CD14-positive monocyte (primary cell): ENCODE data around the gene TEX19. TPM values are rescaled to one million over a fixed set of nuclear protein-coding genes. Genes with fewer than 3 reads are reported as not detected.

Source experiments
- DNase-seq, 3 donors: peaks; one replicate each; pipeline ENCODE4 v3.0.0-alpha.2; 2011 to 2022
- H2AFZ ChIP-seq: 2 replicates; pipeline ENCODE4 v1.6.0; 2012; ENCODE audit warnings: mild to moderate bottlenecking, low read depth, low read length, inconsistent platforms; ENCODE audit not compliant: insufficient read depth, poor library complexity, severe bottlenecking
- H3K27ac ChIP-seq, 2 donors: 1 replicate in 1 of 2; 2 replicates in 1 of 2; pipeline ENCODE4 v1.5.1; 2012 to 2013; ENCODE audit warnings: low read length in 2 of 2, control low read depth in 1 of 2, inconsistent platforms in 1 of 2, low read depth in 1 of 2, mild to moderate bottlenecking in 1 of 2
- H3K27me3 ChIP-seq, 2 donors: one replicate each; pipeline versions ENCODE4 v1.6.0 to v1.6.1; 2011 to 2013; ENCODE audit warnings: low read length in 2 of 2; ENCODE audit not compliant: control insufficient read depth in 2 of 2, insufficient read depth in 2 of 2
- H3K36me3 ChIP-seq, 2 donors: replicated peaks in 1 of 2; 1 replicate in 1 of 2; 2 replicates in 1 of 2; pipeline versions ENCODE4 v1.5.1 to v1.6.1; 2012 to 2013; ENCODE audit warnings: low read length in 2 of 2, control low read depth in 1 of 2, inconsistent platforms in 1 of 2, mild to moderate bottlenecking in 1 of 2; ENCODE audit not compliant: insufficient read depth in 2 of 2, control insufficient read depth in 1 of 2
- H3K4me1 ChIP-seq, 2 donors: 1 replicate in 1 of 2; 2 replicates in 1 of 2; pipeline versions ENCODE4 v1.5.1 to v1.6.1; 2012 to 2013; ENCODE audit warnings: low read length in 2 of 2, control low read depth in 1 of 2, inconsistent platforms in 1 of 2, mild to moderate bottlenecking in 1 of 2, moderate library complexity in 1 of 2; ENCODE audit not compliant: insufficient read depth in 2 of 2, control insufficient read depth in 1 of 2
- H3K4me2 ChIP-seq: replicated peaks from 2 replicates; pipeline ENCODE3; 2012; ENCODE audit warnings: low read length, moderate library complexity, mild to moderate bottlenecking; ENCODE audit not compliant: poor library complexity, severe bottlenecking; ENCODE audit errors: extremely low read depth
- H3K4me3 ChIP-seq, 3 experiments: fragments of 200-600 bp in 1 of 3; sonication (generic) in 1 of 3; replicated peaks in 1 of 3; 1 replicate in 2 of 3; 2 replicates in 1 of 3; pipeline ENCODE4 v1.5.1; 2011 to 2013; ENCODE audit warnings: low read length in 3 of 3, mild to moderate bottlenecking in 3 of 3, control low read depth in 2 of 3, low read depth in 2 of 3, inconsistent platforms in 1 of 3, moderate library complexity in 1 of 3
- H3K79me2 ChIP-seq: 2 replicates; pipeline ENCODE4 v1.6.0; 2012; ENCODE audit warnings: mild to moderate bottlenecking, control low read depth, inconsistent platforms, low read length, moderate library complexity; ENCODE audit not compliant: insufficient read depth
- H3K9ac ChIP-seq: 2 replicates; pipeline ENCODE4 v1.6.0; 2017; ENCODE audit warnings: low read length, mild to moderate bottlenecking; ENCODE audit not compliant: insufficient read depth, poor library complexity, severe bottlenecking
- H3K9me3 ChIP-seq, 2 donors: replicated peaks in 1 of 2; 1 replicate in 1 of 2; 2 replicates in 1 of 2; pipeline versions ENCODE4 v1.5.1 to v1.6.1; 2012 to 2013; ENCODE audit warnings: low read length in 2 of 2, control low read depth in 1 of 2; ENCODE audit not compliant: control insufficient read depth in 1 of 2, insufficient read depth in 1 of 2
- H4K20me1 ChIP-seq: 2 replicates; pipeline ENCODE4 v1.6.0; 2012; ENCODE audit warnings: mild to moderate bottlenecking, low read length, control low read depth, moderate library complexity; ENCODE audit not compliant: insufficient read depth
- H3K27ac Mint-ChIP-seq, 7 donors: one replicate each; pipeline ENCODE4 v1.8.0; 2020; ENCODE audit warnings: mild to moderate bottlenecking in 7 of 7, mixed read lengths in 7 of 7, moderate library complexity in 6 of 7, inconsistent platforms in 2 of 7
- H3K27me3 Mint-ChIP-seq, 3 donors: one replicate each; pipeline ENCODE4 v1.8.0; 2021 to 2022; ENCODE audit warnings: low read depth in 3 of 3, mild to moderate bottlenecking in 3 of 3, mixed read lengths in 3 of 3, moderate library complexity in 3 of 3, inconsistent platforms in 1 of 3
- H3K36me3 Mint-ChIP-seq, 2 donors: one replicate each; pipeline ENCODE4 v1.8.0; 2020; ENCODE audit warnings: mixed read lengths in 2 of 2, inconsistent platforms in 1 of 2, mild to moderate bottlenecking in 1 of 2
- H3K4me1 Mint-ChIP-seq: one replicate; pipeline ENCODE4 v1.8.0; 2020; ENCODE audit warnings: mild to moderate bottlenecking, mixed read lengths
- H3K4me3 Mint-ChIP-seq, 2 donors: one replicate each; pipeline ENCODE4 v1.8.0; 2020; ENCODE audit warnings: mild to moderate bottlenecking in 2 of 2, mixed read lengths in 2 of 2, moderate library complexity in 1 of 2
- H3K9me3 Mint-ChIP-seq, 7 donors: one replicate each; pipeline ENCODE4 v1.8.0; 2020 to 2022; ENCODE audit warnings: mixed read lengths in 7 of 7, mild to moderate bottlenecking in 6 of 7, moderate library complexity in 6 of 7, inconsistent platforms in 2 of 7
- WGBS: methylation state at CpG from one replicate; pipeline ENCODE4 v1.1.5; 2013; ENCODE audit warnings: missing lambda C conversion rate; ENCODE audit not compliant: insufficient coverage; 5-methylcytosine and 5-hydroxymethylcytosine counted together
- intact Hi-C, 2 donors: fragments of 100-400 bp; cut with micrococcal nuclease; formaldehyde crosslinking; loops; one replicate each; pipeline versions ENCODE4 v1.15.0 to v1.15.1; 2023
- polyA plus RNA-seq, 3 donors: library from polyadenylated mRNA; depleted of rRNA in 1 of 3; unstranded in 2 of 3; stranded (reverse) in 1 of 3; fragments of 300-500 nt in 2 of 3; fragments of >200 nt in 1 of 3; fragmentation: Illumina TruSeq in 2 of 3; gene quantifications; 1 replicate in 2 of 3; 2 replicates in 1 of 3; pipeline ENCODE4 v1.2.3, GENCODE V29; 2012 to 2021
- TF ChIP-seq, protein P1 (sequence below): fragments of 200-600 bp; IDR thresholded peaks from one replicate; pipeline ENCODE4 v1.8.0; 2022; ENCODE audit warnings: antibody characterized with exemption, mild to moderate bottlenecking

Gene TEX19
- polyA plus RNA-seq, 3 donors, result not detected

DNA sequence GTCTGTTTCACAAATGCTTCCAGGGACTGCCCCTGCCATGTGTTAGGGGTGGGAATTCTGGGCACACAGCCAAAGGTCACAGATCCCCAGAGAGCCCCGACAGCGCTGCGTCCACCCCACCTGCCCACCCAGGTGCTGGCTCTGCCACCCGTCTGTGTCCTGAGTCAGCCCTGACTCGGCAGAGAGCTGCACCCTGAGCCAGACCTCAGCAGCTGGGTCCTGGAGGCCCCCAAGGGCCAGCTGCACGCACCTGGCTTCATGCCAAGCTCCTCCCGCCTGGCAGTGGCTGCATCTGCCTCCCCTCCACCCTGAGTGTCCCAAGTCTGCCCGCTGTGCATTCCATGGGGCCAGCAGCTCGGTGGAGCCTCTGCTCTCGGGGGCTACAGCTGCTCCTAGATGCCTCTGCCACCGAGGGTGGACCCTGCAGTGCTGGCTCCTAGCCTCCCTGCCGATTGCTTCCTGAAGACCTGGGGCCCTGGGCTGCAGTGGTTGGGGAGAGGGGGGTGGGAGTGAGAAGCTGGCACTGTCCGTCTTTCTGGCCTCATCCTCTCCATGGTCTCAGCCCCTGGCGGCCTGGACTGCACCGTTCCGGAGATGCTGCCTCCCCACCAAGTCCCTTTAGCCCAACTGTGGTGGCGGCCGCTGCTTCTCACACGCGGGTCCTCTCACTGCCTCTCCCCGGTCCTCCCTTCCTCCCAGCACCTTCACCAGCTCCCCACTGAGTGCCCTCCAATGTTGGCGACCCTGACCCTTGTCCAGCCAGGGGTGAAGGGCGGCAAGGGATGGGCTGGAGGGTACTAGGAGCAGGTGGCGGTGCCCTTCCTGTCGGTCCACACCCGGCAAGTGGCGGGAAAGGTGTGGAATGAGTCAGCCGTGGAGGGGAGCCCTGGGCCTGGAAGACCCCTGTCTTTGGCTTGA is 28.5 kb upstream of the TEX19 start:
- Mint-ChIP-seq H3K36me3 (peaks cover 18 to 26% of the 10 kb centered on the region in 2 donors), H3K4me1 (peaks cover 37% of the 10 kb centered on the region), H3K27me3 (peaks cover 15 to 36% (median 16%) of the 10 kb centered on the region in 3 donors), H3K4me3 (peak overlapping the region in 1 of 2 donors; percentile 42), H3K27ac (peak overlapping the region in 1 of 7 donors; percentile 3), H3K9me3 (peaks cover 0 to 3% (median 0%) of the 10 kb centered on the region in 7 donors)
- intact Hi-C loops, result loop anchor here in 1 of 2 donors (5.0 kb wide), 1 partner anchor 33 kb away; no protein-coding TSS in a partner anchor
- Histone ChIP-seq H4K20me1 (peaks cover 73% of the 10 kb centered on the region), H3K36me3 (peaks cover 5 to 30% of the 10 kb centered on the region in 2 donors), H3K4me2 (peak overlapping the region; percentile 19), H3K27me3 (no peaks in the 10 kb centered on the region), H3K79me2 (peaks cover 34% of the 10 kb centered on the region), H2AFZ (no peak overlapping the region), H3K9me3 (no peaks in the 10 kb centered on the region), H3K27ac (no peak overlapping the region), H3K4me1 (peaks cover 30 to 55% of the 10 kb centered on the region in 2 donors), H3K9ac (no peak overlapping the region), H3K4me3 (no peak overlapping the region)
- 54% methylated on average over 17 of the region's 28 CpGs for WGBS
- TF ChIP-seq, protein P1, sequence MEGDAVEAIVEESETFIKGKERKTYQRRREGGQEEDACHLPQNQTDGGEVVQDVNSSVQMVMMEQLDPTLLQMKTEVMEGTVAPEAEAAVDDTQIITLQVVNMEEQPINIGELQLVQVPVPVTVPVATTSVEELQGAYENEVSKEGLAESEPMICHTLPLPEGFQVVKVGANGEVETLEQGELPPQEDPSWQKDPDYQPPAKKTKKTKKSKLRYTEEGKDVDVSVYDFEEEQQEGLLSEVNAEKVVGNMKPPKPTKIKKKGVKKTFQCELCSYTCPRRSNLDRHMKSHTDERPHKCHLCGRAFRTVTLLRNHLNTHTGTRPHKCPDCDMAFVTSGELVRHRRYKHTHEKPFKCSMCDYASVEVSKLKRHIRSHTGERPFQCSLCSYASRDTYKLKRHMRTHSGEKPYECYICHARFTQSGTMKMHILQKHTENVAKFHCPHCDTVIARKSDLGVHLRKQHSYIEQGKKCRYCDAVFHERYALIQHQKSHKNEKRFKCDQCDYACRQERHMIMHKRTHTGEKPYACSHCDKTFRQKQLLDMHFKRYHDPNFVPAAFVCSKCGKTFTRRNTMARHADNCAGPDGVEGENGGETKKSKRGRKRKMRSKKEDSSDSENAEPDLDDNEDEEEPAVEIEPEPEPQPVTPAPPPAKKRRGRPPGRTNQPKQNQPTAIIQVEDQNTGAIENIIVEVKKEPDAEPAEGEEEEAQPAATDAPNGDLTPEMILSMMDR, result no peak
- DNase-seq, result no peak

DNA sequence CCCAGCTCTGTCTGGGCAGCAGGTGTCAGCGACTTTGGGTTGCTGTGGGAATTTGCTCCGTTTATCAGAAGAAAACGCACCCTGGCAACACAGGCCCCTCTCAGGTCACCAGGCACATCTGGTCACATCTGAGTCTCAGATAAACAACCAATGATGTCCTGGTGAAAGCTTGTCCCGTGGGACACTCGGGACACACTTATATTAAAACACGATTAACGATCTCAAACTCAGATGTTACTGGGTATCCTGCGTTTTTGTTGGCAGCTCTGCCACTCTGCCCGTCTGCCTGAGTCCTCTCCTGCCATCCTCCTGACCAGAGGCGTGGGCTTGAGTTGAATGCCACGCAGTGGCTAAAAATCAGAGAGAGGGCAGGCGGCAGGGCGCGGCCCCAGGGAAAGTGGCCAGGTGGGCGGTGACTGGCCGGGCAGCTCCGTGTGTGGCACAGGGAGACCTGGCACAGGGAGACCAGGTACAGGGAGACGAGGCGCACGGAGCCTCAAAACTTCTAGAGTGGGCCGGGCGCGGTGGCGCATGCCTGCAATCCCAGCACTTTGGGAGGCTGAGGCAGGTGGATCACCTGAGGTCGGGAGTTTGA is 27.6 kb upstream of the TEX19 start:
- DNase-seq, result no peak
- Histone ChIP-seq H3K27ac (no peak overlapping the region), H3K27me3 (no peaks in the 10 kb centered on the region), H2AFZ (no peak overlapping the region), H3K36me3 (peaks cover 2 to 22% of the 10 kb centered on the region in 2 donors), H3K4me3 (peak overlapping the region in 1 of 3 experiments; percentile 92), H4K20me1 (peaks cover 64% of the 10 kb centered on the region), H3K4me1 (peaks cover 36 to 61% of the 10 kb centered on the region in 2 donors), H3K9ac (no peak overlapping the region), H3K79me2 (peaks cover 34% of the 10 kb centered on the region), H3K9me3 (no peaks in the 10 kb centered on the region), H3K4me2 (no peak overlapping the region)
- intact Hi-C loops, result loop anchor here in 1 of 2 donors (5.0 kb wide), 1 partner anchor 34 kb away; no protein-coding TSS in a partner anchor
- H3K4me1 Mint-ChIP-seq, result peaks cover 43% of the 10 kb centered on the region
- H3K27me3 Mint-ChIP-seq, result peaks cover 15 to 36% (median 16%) of the 10 kb centered on the region in 3 donors
- 97% methylated on average over 23 of the region's 25 CpGs for WGBS
- peaks cover 0 to 3% (median 0%) of the 10 kb centered on the region in 7 donors for H3K9me3 Mint-ChIP-seq
- peak overlapping the region in 1 of 2 donors; percentile 96 for H3K4me3 Mint-ChIP-seq
- peaks cover 14 to 18% of the 10 kb centered on the region in 2 donors for H3K36me3 Mint-ChIP-seq
- no peak overlapping the region for H3K27ac Mint-ChIP-seq
- TF ChIP-seq, protein P1, result no peak
